Fibroblast of skin of right quadriceps (primary cell): ENCODE results near the gene PSME4.
"Not testable (repeated sequence)": the region's sequence is repeated elsewhere in the genome, so short reads cannot be mapped to it uniquely, and the experiment has no call there.

Experiments
- DNase-seq: peaks from one replicate; pipeline ENCODE4 v3.0.0-alpha.2; 2013

The PSME4 gene

GRCh38 chr2:53828331-53828730 lies 142.5 kb downstream of the PSME4 start:
- no peak for DNase-seq

GRCh38 chr2:53827398-53828175 lies 143.2 kb downstream of the PSME4 start:
- no peak for DNase-seq

GRCh38 chr2:53826587-53827397 lies 144.0 kb downstream of the PSME4 start:
- no peak for DNase-seq

- no peak for DNase-seq
Measured at GRCh38 chr2:53826030-53826410, 144.8 kb downstream of the PSME4 start.

GRCh38 chr2:53823639-53824038 lies 147.2 kb downstream of the PSME4 start:
- not testable (repeated sequence) for DNase-seq

- DNase-seq: no peak
Measured at GRCh38 chr2:53821810-53822209, 149.0 kb downstream of the PSME4 start.

- DNase-seq: no peak
Measured at GRCh38 chr2:53820711-53821110, 150.1 kb downstream of the PSME4 start.

- DNase-seq: no peak
Measured at GRCh38 chr2:53820048-53820447, 150.7 kb downstream of the PSME4 start.

GRCh38 chr2:53819634-53820033 lies 151.2 kb downstream of the PSME4 start:
- DNase-seq: no peak

- DNase-seq: no peak
Measured at GRCh38 chr2:53818854-53819435, 151.8 kb downstream of the PSME4 start.
